Epithelial cell of esophagus (primary cell): Measurements from ENCODE around the gene IFT22.
"Not testable (repeated sequence)": the region's sequence is repeated elsewhere in the genome, so short reads cannot be mapped to it uniquely, and the experiment has no call there.

Source experiments
- DNase-seq: peaks from one replicate; pipeline ENCODE4 v3.0.0; 2010; ENCODE audit warnings: low read depth
- H3K4me3 ChIP-seq: 2 replicates; pipeline ENCODE4 v1.5.1; 2011; ENCODE audit warnings: mild to moderate bottlenecking, low read length, control low read depth
- TF ChIP-seq, protein P1 (sequence below): IDR thresholded peaks from 2 replicates; pipeline ENCODE4 v1.5.1; 2011; ENCODE audit warnings: low read depth, mild to moderate bottlenecking, low read length, control low read depth, inconsistent platforms; ENCODE audit not compliant: insufficient read depth; ENCODE audit errors: missing control alignments

IFT22 gene

DNA sequence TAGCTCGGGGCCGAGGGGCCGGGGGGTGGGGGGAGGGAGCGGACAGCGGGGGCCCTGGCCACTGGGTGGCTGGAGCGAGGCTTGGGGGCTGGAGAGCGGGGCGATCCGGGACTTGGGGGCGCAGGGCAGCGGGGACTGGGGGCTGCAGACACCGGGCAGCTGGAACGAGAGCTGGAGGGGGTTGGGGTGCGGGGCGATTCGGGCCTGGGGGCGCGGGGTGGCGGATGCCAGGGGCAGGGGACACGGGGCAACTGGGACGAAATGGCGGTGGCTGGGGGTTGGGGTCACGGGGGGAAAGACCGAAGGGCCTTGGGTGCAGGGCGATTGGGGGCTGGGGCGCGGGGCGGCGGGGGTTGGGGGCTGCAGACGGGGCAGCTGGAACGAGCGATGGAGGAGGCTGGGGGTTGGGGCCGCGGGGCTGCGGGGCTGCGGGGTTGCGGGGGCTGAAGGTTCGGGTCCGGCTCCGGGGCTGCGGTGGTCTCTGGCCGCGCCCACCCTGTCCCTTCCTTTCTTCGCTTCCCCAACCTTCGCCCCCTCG lies 41.7 kb upstream of the IFT22 start:
- TF ChIP-seq, protein P1, sequence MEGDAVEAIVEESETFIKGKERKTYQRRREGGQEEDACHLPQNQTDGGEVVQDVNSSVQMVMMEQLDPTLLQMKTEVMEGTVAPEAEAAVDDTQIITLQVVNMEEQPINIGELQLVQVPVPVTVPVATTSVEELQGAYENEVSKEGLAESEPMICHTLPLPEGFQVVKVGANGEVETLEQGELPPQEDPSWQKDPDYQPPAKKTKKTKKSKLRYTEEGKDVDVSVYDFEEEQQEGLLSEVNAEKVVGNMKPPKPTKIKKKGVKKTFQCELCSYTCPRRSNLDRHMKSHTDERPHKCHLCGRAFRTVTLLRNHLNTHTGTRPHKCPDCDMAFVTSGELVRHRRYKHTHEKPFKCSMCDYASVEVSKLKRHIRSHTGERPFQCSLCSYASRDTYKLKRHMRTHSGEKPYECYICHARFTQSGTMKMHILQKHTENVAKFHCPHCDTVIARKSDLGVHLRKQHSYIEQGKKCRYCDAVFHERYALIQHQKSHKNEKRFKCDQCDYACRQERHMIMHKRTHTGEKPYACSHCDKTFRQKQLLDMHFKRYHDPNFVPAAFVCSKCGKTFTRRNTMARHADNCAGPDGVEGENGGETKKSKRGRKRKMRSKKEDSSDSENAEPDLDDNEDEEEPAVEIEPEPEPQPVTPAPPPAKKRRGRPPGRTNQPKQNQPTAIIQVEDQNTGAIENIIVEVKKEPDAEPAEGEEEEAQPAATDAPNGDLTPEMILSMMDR: no peak
- H3K4me3 ChIP-seq: peak overlapping the region; percentile 37
- no peak for DNase-seq

DNA sequence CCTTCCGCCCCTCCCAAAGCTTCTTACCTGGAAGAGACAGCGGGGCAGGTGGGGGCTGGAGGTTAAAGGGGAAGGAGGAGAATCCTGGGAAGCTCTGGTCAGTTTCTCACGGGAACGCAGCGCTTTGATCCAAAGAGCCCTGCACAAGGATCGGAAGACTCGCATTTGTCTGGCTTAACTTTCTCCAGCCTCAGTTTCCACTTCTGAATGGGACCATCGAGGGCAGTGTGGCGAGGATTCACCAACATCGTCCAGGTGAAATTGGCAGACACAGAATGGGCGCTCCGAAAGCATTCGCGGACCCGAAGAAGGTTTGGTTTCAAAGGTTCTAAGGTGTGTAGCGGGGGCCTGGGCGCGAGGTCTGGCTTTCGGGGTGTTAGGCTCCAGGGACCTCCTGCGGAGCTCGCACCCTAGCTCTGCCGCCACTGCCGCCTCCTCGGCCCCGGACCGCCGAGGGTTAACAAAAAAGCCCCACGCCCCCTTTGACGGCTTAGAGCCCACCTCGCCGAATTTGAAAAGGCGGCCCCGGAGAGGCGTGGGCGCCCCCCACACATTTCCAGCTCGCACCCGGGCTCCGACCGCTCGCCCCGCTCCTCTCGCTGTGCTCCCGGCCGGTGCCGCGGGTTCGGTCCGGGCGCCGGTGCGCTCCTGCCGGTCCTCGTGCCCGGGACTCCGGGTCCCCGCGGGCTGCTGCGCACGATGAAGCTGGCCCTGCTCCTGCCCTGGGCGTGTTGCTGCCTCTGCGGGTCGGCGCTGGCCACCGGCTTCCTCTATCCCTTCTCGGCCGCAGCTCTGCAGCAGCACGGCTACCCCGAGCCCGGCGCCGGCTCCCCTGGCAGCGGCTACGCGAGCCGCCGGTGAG lies 41.0 kb upstream of the IFT22 start, which contains the start of gene COL26A1:
Gene COL26A1, plus strand, starts transcription at position 542 of the 862 bp plus-strand sequence. Its CDS starts 158 bp downstream, at position 700.
- H3K4me3 ChIP-seq: peak within 1 kb of the TSS; percentile 37
- TF ChIP-seq, protein P1: no peak
- no peak for DNase-seq

- no peak for DNase-seq
- no peak overlapping the region for H3K4me3 ChIP-seq
- TF ChIP-seq, protein P1: no peak
Measured at GRCh38 chr7:101357433-101357832, 35.8 kb upstream of the IFT22 start.

GRCh38 chr7:101352920-101353308 lies 31.3 kb upstream of the IFT22 start:
- no peak overlapping the region for H3K4me3 ChIP-seq
- TF ChIP-seq, protein P1: no peak
- DNase-seq: no peak

DNA sequence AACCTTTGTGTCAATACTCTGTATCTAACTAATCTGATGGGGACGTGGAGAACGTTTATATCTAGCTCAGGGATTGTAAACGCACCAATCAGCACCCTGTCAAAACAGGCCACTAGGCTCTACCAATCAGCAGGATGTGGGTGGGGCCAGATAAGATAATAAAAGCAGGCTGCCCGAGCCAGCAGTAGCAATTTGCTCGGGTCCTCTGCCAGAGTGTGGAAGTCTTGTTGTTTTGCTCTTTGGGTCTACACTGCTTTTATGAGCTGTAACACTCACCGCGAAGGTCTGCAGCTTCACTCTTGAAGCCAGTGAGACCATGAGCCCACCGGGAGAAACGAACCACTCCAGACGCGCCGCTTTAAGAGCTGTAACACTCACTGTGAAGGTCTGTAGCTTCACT lies 27.7 kb upstream of the IFT22 start:
- DNase-seq, H3K4me3 ChIP-seq: not testable (repeated sequence)

GRCh38 chr7:101348456-101349067 lies 26.9 kb upstream of the IFT22 start:
- not testable (repeated sequence) for H3K4me3 ChIP-seq, DNase-seq

DNA sequence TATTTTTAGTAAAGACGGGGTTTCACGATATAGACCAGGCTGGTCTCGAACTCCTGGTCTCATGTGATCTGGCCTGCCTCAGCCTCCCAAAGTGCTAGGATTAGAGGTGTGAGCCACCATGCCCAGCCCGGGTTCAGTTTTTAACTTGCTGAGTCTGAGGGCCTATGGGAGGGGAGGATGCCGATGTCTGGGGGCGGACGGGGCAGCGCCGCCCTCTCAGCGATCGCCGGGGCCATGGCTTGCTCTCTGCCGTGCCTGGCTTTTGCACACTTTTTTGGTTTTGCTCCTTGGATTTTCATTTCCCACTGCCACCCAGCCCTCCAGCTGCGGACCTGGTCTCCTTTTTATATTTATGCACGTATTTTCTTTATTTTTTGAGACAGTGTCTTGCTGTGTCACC lies 25.9 kb upstream of the IFT22 start:
- DNase-seq: no peak
- TF ChIP-seq, protein P1: no peak

More for the DNA sequence above, 25.9 kb upstream of the IFT22 start:
- no peak overlapping the region for H3K4me3 ChIP-seq
